MCF 10A (cell line): ENCODE results near the gene DDX50. TPM values are rescaled to one million over a fixed set of nuclear protein-coding genes. Genes with fewer than 3 reads are reported as not detected.

Experiments used
- BruUV-seq: library from RNA; stranded (reverse); fragments of 400-500 nt; replicated peaks from 2 replicates; lab custom pipeline; 2021; lab: Mats Ljungman, UMichigan
- CTCF ChIA-PET: fragments of 300-600 bp; sonication (Branson Sonifier 250); formaldehyde crosslinking; extraction: SDS; loops from one replicate; lab custom pipeline; 2021; ENCODE audit warnings: antibody characterized with exemption, inconsistent platforms; lab: Yijun Ruan, JAX
- POLR2A ChIA-PET: fragments of 300-600, 350-650 bp; sonication (Branson Sonifier 250); formaldehyde crosslinking; extraction: SDS; loops from one replicate; lab custom pipeline; 2020; ENCODE audit warnings: antibody characterized with exemption, inconsistent platforms; lab: Yijun Ruan, JAX
- DNase-seq: peaks from one replicate; pipeline ENCODE4 v3.0.0-alpha.2; 2018; ENCODE audit not compliant: unreplicated experiment
- H3K27ac Mint-ChIP-seq: one replicate; pipeline ENCODE4 v1.8.0; 2022; ENCODE audit warnings: mild to moderate bottlenecking, low read depth, mixed read lengths; ENCODE audit not compliant: unreplicated experiment
- H3K27me3 Mint-ChIP-seq: one replicate; pipeline ENCODE4 v1.8.0; 2022; ENCODE audit warnings: mixed read lengths; ENCODE audit not compliant: insufficient read depth, unreplicated experiment
- H3K36me3 Mint-ChIP-seq: one replicate; pipeline ENCODE4 v1.8.0; 2022; ENCODE audit warnings: mild to moderate bottlenecking, moderate library complexity, mixed read lengths; ENCODE audit not compliant: insufficient read depth, unreplicated experiment
- H3K4me1 Mint-ChIP-seq: one replicate; pipeline ENCODE4 v1.8.0; 2022; ENCODE audit warnings: mixed read lengths; ENCODE audit not compliant: insufficient read depth, unreplicated experiment
- H3K4me3 Mint-ChIP-seq: one replicate; pipeline ENCODE4 v1.8.0; 2022; ENCODE audit warnings: mild to moderate bottlenecking, moderate library complexity, mixed read lengths; ENCODE audit not compliant: unreplicated experiment
- H3K9me3 Mint-ChIP-seq: one replicate; pipeline ENCODE4 v1.8.0; 2022; ENCODE audit warnings: mixed read lengths; ENCODE audit not compliant: unreplicated experiment
- CTCF ChIP-seq: fragments of 200-600 bp; IDR thresholded peaks from one replicate; pipeline ENCODE4 v1.8.0; 2022; ENCODE audit warnings: antibody characterized with exemption, mild to moderate bottlenecking; ENCODE audit not compliant: unreplicated experiment
- intact Hi-C: fragments of 100-400 bp; cut with micrococcal nuclease; formaldehyde crosslinking; loops from 2 replicates; pipeline ENCODE4 v1.14.1; 2022
- total RNA-seq: library from RNA; stranded (reverse); gene quantifications from 2 replicates; pipeline ENCODE4 v1.2.3, GENCODE V29; 2022

DDX50 gene
- total RNA-seq, 1 experiment from 2014 or later, result 66.3 TPM

- no peaks in the 10 kb centered on the region for H3K4me1 Mint-ChIP-seq
- no TSS peak for BruUV-seq
- H3K27me3 Mint-ChIP-seq, result no peaks in the 10 kb centered on the region
- H3K4me3 Mint-ChIP-seq, result no peak overlapping the region
- no peak for TF ChIP-seq CTCF
- H3K36me3 Mint-ChIP-seq, result peaks cover 4% of the 10 kb centered on the region
- POLR2A ChIA-PET, result no interaction called here
- CTCF ChIA-PET, result no interaction called here
- DNase-seq, result no peak
- intact Hi-C loops, result no loop called here
- H3K27ac Mint-ChIP-seq, result no peak overlapping the region
- H3K9me3 Mint-ChIP-seq, result no peaks in the 10 kb centered on the region
These were observed 49.5 kb downstream of the DDX50 start for GRCh38 chr10:68950598-68950997.

GRCh38 chr10:68954904-68955303, 53.8 kb downstream of the DDX50 start:
- peaks cover 5% of the 10 kb centered on the region for H3K4me1 Mint-ChIP-seq
- no TSS peak for BruUV-seq
- POLR2A ChIA-PET, result interaction anchor here (0.7 to 4.9 kb wide), 13 partner anchors 8 to 622 kb away, joined by 3 to 38 read pairs (median 5); partner anchors contain the start of genes CCAR1, DDX50, HNRNPH3 and KIFBP
- H3K27me3 Mint-ChIP-seq, result no peaks in the 10 kb centered on the region
- TF ChIP-seq CTCF, result no peak
- peak overlapping the region; percentile 100 for H3K4me3 Mint-ChIP-seq
- CTCF ChIA-PET, result interaction anchor here (0.6 to 2.1 kb wide), 8 partner anchors 13 to 1341 kb away, joined by 3 to 12 read pairs (median 5); no protein-coding TSS in a partner anchor
- no peaks in the 10 kb centered on the region for H3K9me3 Mint-ChIP-seq
- intact Hi-C loops, result loop anchor here (1.0 kb wide), 1 partner anchor 138 kb away; no protein-coding TSS in a partner anchor
- DNase-seq, result no peak
- H3K27ac Mint-ChIP-seq, result peak overlapping the region; percentile 100
- H3K36me3 Mint-ChIP-seq, result peaks cover 33% of the 10 kb centered on the region

- peaks cover 38% of the 10 kb centered on the region for H3K36me3 Mint-ChIP-seq
- H3K27me3 Mint-ChIP-seq, result no peaks in the 10 kb centered on the region
- ChIA-PET POLR2A (interaction anchor here (0.6 to 4.9 kb wide), 24 partner anchors 8 to 623 kb away, joined by 3 to 38 read pairs (median 5); partner anchors contain the start of genes CCAR1, DDX50, HNRNPH3 and KIFBP), CTCF (interaction anchor here (0.7 to 2.1 kb wide), 9 partner anchors 9 to 231 kb away, joined by 3 to 12 read pairs (median 6); no protein-coding TSS in a partner anchor)
- peaks cover 8% of the 10 kb centered on the region for H3K4me1 Mint-ChIP-seq
- BruUV-seq, result no TSS peak
- H3K4me3 Mint-ChIP-seq, result peak overlapping the region; percentile 100
- intact Hi-C loops, result loop anchor here (1.0 kb wide), 1 partner anchor 138 kb away; no protein-coding TSS in a partner anchor
- H3K9me3 Mint-ChIP-seq, result no peaks in the 10 kb centered on the region
- peak overlapping the region; percentile 100 for H3K27ac Mint-ChIP-seq
- TF ChIP-seq CTCF, result no peak
- DNase-seq, result no peak
These were observed 54.3 kb downstream of the DDX50 start for GRCh38 chr10:68955355-68955831.

DNA sequence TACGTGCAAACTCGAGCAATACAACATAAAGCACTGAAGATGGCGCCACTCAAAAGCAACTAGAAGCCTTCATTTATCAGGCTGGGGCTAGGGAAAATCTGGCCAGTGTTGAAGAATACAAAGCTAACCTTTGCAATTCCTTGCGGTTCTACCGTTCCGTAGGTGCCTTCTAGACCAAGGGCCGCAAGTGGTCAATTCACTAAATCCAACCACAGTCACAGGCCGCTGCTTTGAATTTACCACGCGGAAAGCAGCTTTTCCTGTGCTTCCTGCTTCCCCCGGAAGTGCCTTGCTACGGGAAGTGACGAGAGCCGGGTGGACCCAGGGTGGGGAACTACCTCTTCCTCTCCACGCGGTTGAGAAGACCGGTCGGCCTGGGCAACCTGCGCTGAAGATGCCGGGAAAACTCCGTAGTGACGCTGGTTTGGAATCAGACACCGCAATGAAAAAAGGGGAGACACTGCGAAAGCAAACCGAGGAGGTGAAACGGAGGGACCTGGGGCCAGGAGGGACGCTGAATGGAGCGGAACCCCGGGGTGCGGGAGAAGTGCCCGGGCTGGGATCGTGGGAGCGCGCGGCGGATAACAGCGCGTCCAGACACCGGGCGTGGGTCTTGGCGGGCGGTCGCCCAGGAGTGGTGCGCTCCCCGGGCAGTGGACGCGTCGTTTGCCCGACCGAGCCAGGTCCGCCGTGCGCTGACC, 54.9 kb downstream of the DDX50 start, which contains the start of gene DDX21:
TSS of gene DDX21 (plus strand) at position 339 of the 701 bp plus-strand sequence. CDS start at position 395, 56 bp downstream.
- TF ChIP-seq CTCF, result peak; percentile 41

More for the DNA sequence above, 54.9 kb downstream of the DDX50 start, which contains the start of gene DDX21:
- DNase-seq, result peak; percentile 93
- Mint-ChIP-seq H3K4me3 (peak within 1 kb of the TSS; percentile 100), H3K4me1 (peaks cover 8% of the 10 kb centered on the region), H3K27ac (peak within 1 kb of the TSS; percentile 100), H3K27me3 (no peaks in the 10 kb centered on the region), H3K9me3 (no peaks in the 10 kb centered on the region), H3K36me3 (peaks cover 44% of the 10 kb centered on the region)
- POLR2A ChIA-PET, result interaction anchor here (0.6 to 4.9 kb wide), 31 partner anchors 9 to 1215 kb away, joined by 3 to 38 read pairs (median 5); partner anchors contain the start of genes CCAR1, DDX50, HNRNPH3 and KIFBP
- intact Hi-C loops, result loop anchor here (1.0 kb wide), 1 partner anchor 137 kb away; no protein-coding TSS in a partner anchor
- TSS peak; percentile 60 for BruUV-seq
- CTCF ChIA-PET, result interaction anchor here (0.6 to 2.1 kb wide), 11 partner anchors 9 to 1272 kb away, joined by 3 to 12 read pairs (median 4); no protein-coding TSS in a partner anchor
